Measurements from ENCODE around the gene ASF1B. TPM values are rescaled to one million over a fixed set of nuclear protein-coding genes. Genes with fewer than 3 reads are reported as not detected.
A peak's percentile ranks its signal among the peaks of the same experiment; 100 is the strongest.

ASF1B gene
- total RNA-seq, 2 donors from 2014 or later, result 5.1 to 19.7 TPM

DNA sequence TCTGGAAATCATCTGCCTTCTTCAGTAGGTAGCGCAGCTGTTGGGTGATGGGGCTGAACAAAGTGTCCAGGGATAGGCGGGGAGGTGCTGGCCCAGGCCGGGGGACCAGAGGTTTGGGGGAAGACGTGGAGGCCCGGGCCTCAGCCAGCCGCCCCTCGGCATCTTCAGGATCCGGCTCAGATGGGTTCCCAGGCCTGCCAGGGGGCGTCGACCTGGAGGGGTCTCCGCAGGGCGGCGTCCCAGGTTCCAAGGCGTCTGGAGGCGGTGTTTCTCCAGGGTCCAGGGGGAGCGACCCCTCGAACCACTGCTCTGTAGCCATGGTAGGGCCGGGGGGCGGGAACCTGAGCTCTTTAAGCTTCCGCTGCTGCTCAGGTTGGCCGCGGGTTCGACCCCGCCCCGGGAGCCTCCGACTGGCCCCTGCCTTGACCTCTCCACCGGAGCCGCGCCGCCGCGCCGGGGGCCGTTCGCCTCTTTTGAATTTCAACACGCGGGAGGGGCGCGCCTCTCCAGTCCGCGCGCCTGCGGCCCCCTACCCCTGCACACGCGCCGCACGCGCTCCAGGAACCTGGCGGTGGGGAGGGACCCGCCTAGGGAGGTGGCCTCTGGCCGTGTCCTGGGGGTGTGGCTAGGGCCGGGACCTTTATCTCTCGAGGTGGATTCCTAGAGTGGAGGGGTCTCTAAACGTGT lies 50.9 kb downstream of the ASF1B start, which contains the start of gene C19orf67:
Gene C19orf67, minus strand, starts transcription at position 475 of the 687 bp plus-strand sequence. Its CDS starts 156 bp downstream, at position 319.
- no peak for DNase-seq (ENCODE audit: low spot score)
- intact Hi-C loops (cut with DNase I), result loop anchor here (10.0 kb wide), 1 partner anchor 311 kb away; the partner anchor contains the start of gene C19orf53

DNA sequence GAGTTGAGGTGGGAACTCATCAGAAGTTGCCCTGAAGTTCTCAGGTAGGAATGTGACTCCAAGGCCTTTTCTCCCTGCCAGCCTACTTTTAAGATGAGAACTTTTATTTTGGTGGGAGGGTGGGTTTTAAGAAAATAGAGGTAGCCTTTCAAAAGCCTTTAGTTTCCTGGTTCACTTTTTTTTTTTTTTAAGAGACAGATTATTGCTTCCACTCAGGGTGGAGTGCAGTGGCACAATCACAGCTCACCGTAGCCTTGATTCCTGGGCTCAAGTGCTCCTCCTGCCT lies 53.8 kb downstream of the ASF1B start:
- 0% methylated on average over 1 of the region's 1 CpG for WGBS
- Histone ChIP-seq H3K4me1 (replicated peaks) (no peaks in the 10 kb centered on the region), H3K27me3 (replicated peaks; ENCODE audit: insufficient read depth) (no peaks in the 10 kb centered on the region), H3K4me3 (no peak overlapping the region), H3K36me3 (no peaks in the 10 kb centered on the region), H3K9me3 (no peaks in the 10 kb centered on the region), H3K27ac (no peak overlapping the region)
- TF ChIP-seq, protein P1, sequence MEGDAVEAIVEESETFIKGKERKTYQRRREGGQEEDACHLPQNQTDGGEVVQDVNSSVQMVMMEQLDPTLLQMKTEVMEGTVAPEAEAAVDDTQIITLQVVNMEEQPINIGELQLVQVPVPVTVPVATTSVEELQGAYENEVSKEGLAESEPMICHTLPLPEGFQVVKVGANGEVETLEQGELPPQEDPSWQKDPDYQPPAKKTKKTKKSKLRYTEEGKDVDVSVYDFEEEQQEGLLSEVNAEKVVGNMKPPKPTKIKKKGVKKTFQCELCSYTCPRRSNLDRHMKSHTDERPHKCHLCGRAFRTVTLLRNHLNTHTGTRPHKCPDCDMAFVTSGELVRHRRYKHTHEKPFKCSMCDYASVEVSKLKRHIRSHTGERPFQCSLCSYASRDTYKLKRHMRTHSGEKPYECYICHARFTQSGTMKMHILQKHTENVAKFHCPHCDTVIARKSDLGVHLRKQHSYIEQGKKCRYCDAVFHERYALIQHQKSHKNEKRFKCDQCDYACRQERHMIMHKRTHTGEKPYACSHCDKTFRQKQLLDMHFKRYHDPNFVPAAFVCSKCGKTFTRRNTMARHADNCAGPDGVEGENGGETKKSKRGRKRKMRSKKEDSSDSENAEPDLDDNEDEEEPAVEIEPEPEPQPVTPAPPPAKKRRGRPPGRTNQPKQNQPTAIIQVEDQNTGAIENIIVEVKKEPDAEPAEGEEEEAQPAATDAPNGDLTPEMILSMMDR (IDR thresholded peaks at IDR 0.05), result no peak
- TF ChIP-seq POLR2A (IDR thresholded peaks at IDR 0.05) (no peak), POLR2AphosphoS5 (IDR thresholded peaks at IDR 0.05) (no peak)
- DNase-seq (ENCODE audit: low spot score), result no peak
- intact Hi-C loops (cut with DNase I), result loop anchor here (10.0 kb wide), 1 partner anchor 308 kb away; the partner anchor contains the start of gene C19orf53

More for the DNA sequence above, 50.9 kb downstream of the ASF1B start, which contains the start of gene C19orf67:
- 70% methylated on average over 47 of the region's 54 CpGs for WGBS
- Histone ChIP-seq H3K27ac (no peak within 1 kb of the TSS), H3K27me3 (replicated peaks; ENCODE audit: insufficient read depth) (no peaks in the 10 kb centered on the region), H3K9me3 (no peaks in the 10 kb centered on the region), H3K4me3 (no peak within 1 kb of the TSS), H3K36me3 (no peaks in the 10 kb centered on the region), H3K4me1 (replicated peaks) (no peaks in the 10 kb centered on the region)
- TF ChIP-seq, protein P1 (IDR thresholded peaks at IDR 0.05), result no peak
- TF ChIP-seq POLR2AphosphoS5 (IDR thresholded peaks at IDR 0.05), result no peak
- TF ChIP-seq POLR2A (IDR thresholded peaks at IDR 0.05), result no peak

DNA sequence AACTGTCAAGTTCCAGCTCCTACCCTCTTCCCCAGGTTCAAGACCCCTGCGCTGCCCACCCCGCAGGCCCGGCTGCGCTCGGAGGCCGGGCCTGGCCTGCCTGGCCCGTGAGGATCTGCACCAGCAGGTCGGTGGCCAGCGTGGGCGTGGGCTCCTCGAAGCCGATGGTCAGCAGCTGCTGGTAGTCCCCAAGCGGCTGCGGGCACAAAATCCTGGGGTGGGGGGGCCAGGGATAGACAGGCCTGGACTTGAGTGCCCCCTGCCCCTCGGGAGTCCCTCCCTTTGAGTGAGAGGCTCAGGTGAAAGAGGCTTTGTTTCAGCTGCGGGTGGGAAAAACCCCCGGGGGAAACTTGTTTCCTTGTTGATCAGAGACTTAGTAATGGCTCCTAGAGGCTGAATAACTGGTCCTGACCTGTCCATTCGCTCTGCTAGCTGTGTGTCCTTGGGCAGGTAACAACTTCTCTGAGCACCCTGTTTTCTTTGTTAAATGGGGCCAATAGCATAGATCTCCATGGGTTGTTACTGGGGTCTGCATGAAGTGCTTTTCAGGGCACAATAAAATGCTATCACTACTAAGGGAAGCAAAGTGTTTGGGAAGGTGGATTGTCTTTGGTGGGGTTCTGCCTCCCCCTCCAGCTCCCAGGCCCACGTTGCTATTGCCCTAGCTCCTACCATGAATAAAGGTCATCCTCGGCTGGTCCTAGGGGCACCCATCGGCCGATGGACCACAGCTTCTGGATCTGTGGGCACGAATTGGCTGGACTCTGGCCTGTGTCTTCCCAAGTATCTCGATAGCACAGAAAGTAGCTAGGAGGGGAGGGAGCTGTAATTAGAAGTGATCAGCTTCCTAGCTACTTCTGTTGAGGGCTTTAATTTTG lies 54.4 kb downstream of the ASF1B start:
- H3K4me3 ChIP-seq, result peak overlapping the region; percentile 70 to 88
- DNase-seq (ENCODE audit: low spot score), result peak; percentile 33
- 20% methylated on average over 24 of the region's 24 CpGs for WGBS
- H3K36me3 ChIP-seq, result no peaks in the 10 kb centered on the region
- TF ChIP-seq POLR2A (IDR thresholded peaks at IDR 0.05), result no peak
- TF ChIP-seq, protein P1 (IDR thresholded peaks at IDR 0.05), result no peak
- no peak for TF ChIP-seq POLR2AphosphoS5 (IDR thresholded peaks at IDR 0.05)
- intact Hi-C loops (cut with DNase I), result loop anchor here (10.0 kb wide), 1 partner anchor 307 kb away; the partner anchor contains the start of gene C19orf53
- H3K27me3 ChIP-seq (replicated peaks; ENCODE audit: insufficient read depth), result no peaks in the 10 kb centered on the region
- peak overlapping the region; percentile 87 to 91 for H3K27ac ChIP-seq
- no peaks in the 10 kb centered on the region for H3K4me1 ChIP-seq (replicated peaks)
- no peaks in the 10 kb centered on the region for H3K9me3 ChIP-seq

DNA sequence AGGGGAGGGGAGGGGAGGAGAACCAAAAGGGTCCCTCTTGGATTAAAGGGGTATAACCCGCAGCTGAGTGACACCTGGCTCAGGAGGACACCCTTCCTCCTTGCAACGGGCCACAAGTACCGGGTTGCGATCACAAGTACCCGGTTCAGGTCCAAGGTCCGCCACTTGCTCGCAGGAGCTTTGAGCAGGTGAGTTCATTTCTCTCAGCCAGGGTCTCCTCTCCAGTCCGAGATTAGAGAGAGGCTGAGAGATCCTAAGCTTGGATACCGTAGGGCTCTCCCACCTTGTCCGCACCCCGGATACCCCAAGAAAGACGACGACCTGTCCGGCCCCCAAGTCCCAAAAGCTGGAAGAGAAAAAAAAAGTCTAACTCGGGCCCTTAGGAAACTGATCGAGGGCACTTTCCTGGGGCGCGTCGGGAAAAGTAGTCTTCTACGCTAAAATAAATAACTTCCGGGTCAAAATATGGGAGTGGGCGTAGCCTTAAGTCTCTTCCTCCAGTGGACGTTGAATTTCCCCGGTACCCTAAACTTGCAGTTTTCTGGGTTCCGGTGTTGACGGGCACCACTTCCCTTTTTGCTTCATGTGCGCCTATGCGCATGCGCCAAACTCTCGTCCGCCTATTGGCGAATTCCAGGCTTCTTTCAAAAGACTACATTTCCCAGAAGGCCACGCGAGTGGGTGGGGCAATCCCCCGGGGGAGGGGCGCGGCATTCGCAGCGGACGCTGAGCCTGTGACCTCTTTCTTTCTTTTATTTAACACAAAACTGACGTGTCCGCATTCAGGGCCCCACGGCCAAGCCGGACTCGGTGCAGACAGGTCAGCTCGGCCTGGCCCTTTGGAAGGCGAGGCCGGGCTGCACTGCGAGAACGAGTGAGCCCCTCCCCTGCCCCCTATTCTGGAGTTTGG lies 55.2 kb downstream of the ASF1B start:
- WGBS, result under 1% methylated on average over 50 of the region's 50 CpGs
- intact Hi-C loops (cut with DNase I), result loop anchor here (10.0 kb wide), 1 partner anchor 306 kb away; the partner anchor contains the start of gene C19orf53
- Histone ChIP-seq H3K4me3 (peak overlapping the region; percentile 70 to 88), H3K9me3 (no peaks in the 10 kb centered on the region), H3K27me3 (replicated peaks; ENCODE audit: insufficient read depth) (no peaks in the 10 kb centered on the region), H3K4me1 (replicated peaks) (no peaks in the 10 kb centered on the region), H3K27ac (peak overlapping the region; percentile 87 to 91), H3K36me3 (no peaks in the 10 kb centered on the region)
- TF ChIP-seq POLR2A (IDR thresholded peaks at IDR 0.05), result peak; percentile 83
- TF ChIP-seq, protein P1 (IDR thresholded peaks at IDR 0.05), result peak in 2 of 4 experiments; percentile 25 to 38
- TF ChIP-seq POLR2AphosphoS5 (IDR thresholded peaks at IDR 0.05), result peak; percentile 99
- DNase-seq (ENCODE audit: low spot score), result peak; percentile 99

Data from prostate gland (tissue), 2 donors.